Keratinocyte (primary cell): ENCODE results near the gene TANGO2. TPM values are rescaled to one million over a fixed set of nuclear protein-coding genes. Genes with fewer than 3 reads are reported as not detected.

Experiments used
- DNase-seq: peaks from one replicate; pipeline ENCODE4 v3.0.0-alpha.2; 2011; ENCODE audit warnings: low read depth, missing footprints, low spot score
- FAIRE-seq: peaks from 2 replicates; lab custom pipeline; 2011; peaks lifted over from hg19 to GRCh38; lab: Jason Lieb, UNC
- H2AFZ ChIP-seq: 2 replicates; pipeline ENCODE4 v1.6.0; 2012; ENCODE audit warnings: low read length, control low read depth, inconsistent platforms; ENCODE audit not compliant: control insufficient read depth
- H3K27ac ChIP-seq: 2 replicates; pipeline ENCODE4 v1.5.1; 2011; ENCODE audit warnings: low read length; ENCODE audit not compliant: control insufficient read depth, insufficient read depth
- H3K27me3 ChIP-seq: 3 replicates; pipeline ENCODE4 v1.6.0; 2011; ENCODE audit warnings: low read length; ENCODE audit not compliant: control insufficient read depth, insufficient read depth; ENCODE audit errors: extremely low read depth
- H3K36me3 ChIP-seq, 2 experiments: 2 replicates in 1 of 2; 3 replicates in 1 of 2; pipeline ENCODE4 v1.5.1; 2011; ENCODE audit warnings: low read length in 2 of 2, mild to moderate bottlenecking in 1 of 2; ENCODE audit not compliant: control insufficient read depth in 2 of 2, insufficient read depth in 2 of 2; ENCODE audit errors: extremely low read depth in 1 of 2
- H3K4me1 ChIP-seq: 3 replicates; pipeline ENCODE4 v1.5.1; 2011; ENCODE audit warnings: low read length; ENCODE audit not compliant: control insufficient read depth, insufficient read depth; ENCODE audit errors: extremely low read depth
- H3K4me2 ChIP-seq: 3 replicates; pipeline ENCODE4 v1.6.0; 2011; ENCODE audit warnings: low read depth, low read length; ENCODE audit not compliant: control insufficient read depth, insufficient read depth; ENCODE audit errors: extremely low read depth
- H3K4me3 ChIP-seq, 3 experiments: fragments of 200-600 bp in 1 of 3; sonication (generic) in 1 of 3; 2 replicates in 2 of 3; 3 replicates in 1 of 3; pipeline ENCODE4 v1.5.1; 2011 to 2016; ENCODE audit warnings: low read length in 3 of 3, mild to moderate bottlenecking in 3 of 3, control low read depth in 2 of 3, inconsistent platforms in 1 of 3, low read depth in 1 of 3, mixed read lengths in 1 of 3, mixed run types in 1 of 3, moderate library complexity in 1 of 3; ENCODE audit not compliant: control insufficient read depth in 2 of 3, insufficient read depth in 2 of 3; ENCODE audit errors: extremely low read depth in 1 of 3
- H3K79me2 ChIP-seq: 2 replicates; pipeline ENCODE4 v1.6.0; 2012; ENCODE audit warnings: low read length; ENCODE audit not compliant: control insufficient read depth, insufficient read depth
- H3K9ac ChIP-seq: 3 replicates; pipeline ENCODE4 v1.6.0; 2011; ENCODE audit warnings: low read length; ENCODE audit not compliant: control insufficient read depth, insufficient read depth; ENCODE audit errors: extremely low read depth
- H3K9me1 ChIP-seq: 3 replicates; pipeline ENCODE4 v1.6.0; 2011; ENCODE audit warnings: low read length; ENCODE audit not compliant: control insufficient read depth, insufficient read depth; ENCODE audit errors: extremely low read depth
- H3K9me3 ChIP-seq: 2 replicates; pipeline ENCODE4 v1.5.1; 2012; ENCODE audit warnings: low read depth, low read length; ENCODE audit not compliant: control insufficient read depth
- H4K20me1 ChIP-seq: 3 replicates; pipeline ENCODE4 v1.6.0; 2011; ENCODE audit warnings: low read length; ENCODE audit not compliant: control insufficient read depth, insufficient read depth; ENCODE audit errors: extremely low read depth
- CTCF ChIP-seq, 3 experiments: IDR thresholded peaks in 1 of 3; conservative IDR thresholded peaks in 1 of 3; optimal IDR thresholded peaks in 1 of 3; 2 replicates in 2 of 3; 3 replicates in 1 of 3; pipeline versions ENCODE3 to v1.5.1; 2011; ENCODE audit warnings: low read length in 3 of 3, mild to moderate bottlenecking in 3 of 3, moderate library complexity in 2 of 3, control low read depth in 1 of 3, inconsistent platforms in 1 of 3; ENCODE audit not compliant: insufficient read depth in 2 of 3; ENCODE audit errors: extremely low read depth in 1 of 3
- EZH2 ChIP-seq: IDR thresholded peaks from one replicate; pipeline ENCODE4 v1.6.1; 2012; ENCODE audit warnings: inconsistent platforms, mild to moderate bottlenecking, low read length, moderate library complexity
- dilution Hi-C: fragments of 300-500 bp; cut with MboI; formaldehyde crosslinking; loops from one replicate; pipeline ENCODE4 v1.7.0; 2020; ENCODE audit warnings: low sequenced_read_pairs; ENCODE audit not compliant: extremely low pct_ligation_motif_present
- polyA plus RNA-seq, 5 experiments: library from polyadenylated mRNA; depleted of rRNA in 3 of 5; stranded (reverse) in 3 of 5; stranded (forward) in 1 of 5; unstranded in 1 of 5; fragments of >200 nt; gene quantifications; 1 replicate in 1 of 5; 2 replicates in 3 of 5; 3 replicates in 1 of 5; pipeline versions ENCODE4 v1.2.1 to v1.2.3, GENCODE V29; 2011 to 2012; ENCODE audit warnings: missing spikeins in 2 of 5, low read depth in 1 of 5, low replicate concordance in 1 of 5

Gene TANGO2
- polyA plus RNA-seq, 1 donor (not counting 4 experiments of a cell fraction or from before 2014, with no cell fraction given) = 20.1 TPM

GRCh38 chr22:20002128-20002527, 18.8 kb upstream of the TANGO2 start:
- Histone ChIP-seq H2AFZ (no peak overlapping the region), H3K9me3 (no peaks in the 10 kb centered on the region), H3K9ac (no peak overlapping the region), H3K36me3 (no peaks in the 10 kb centered on the region), H3K27ac (no peak overlapping the region), H3K4me3 (no peak overlapping the region), H3K4me2 (no peak overlapping the region), H3K27me3 (peaks cover 1% of the 10 kb centered on the region), H3K9me1 (no peaks in the 10 kb centered on the region), H3K79me2 (no peaks in the 10 kb centered on the region), H4K20me1 (no peaks in the 10 kb centered on the region), H3K4me1 (no peaks in the 10 kb centered on the region)
- TF ChIP-seq EZH2 = no peak
- TF ChIP-seq CTCF (optimal IDR thresholded peaks at IDR 0.05 in 1 of 3, IDR thresholded peaks at IDR 0.05 in 1 of 3, conservative IDR thresholded peaks at IDR 0.05 in 1 of 3; ENCODE audit: extremely low read depth in 1 of 3, insufficient read depth in 2 of 3, low read length in 3 of 3) = no peak
- dilution Hi-C loops = no loop called here
- DNase-seq = no peak
- FAIRE-seq = no peak

GRCh38 chr22:20002636-20003035, 18.3 kb upstream of the TANGO2 start:
- dilution Hi-C loops = no loop called here
- no peak overlapping the region for H3K4me2 ChIP-seq
- no peaks in the 10 kb centered on the region for H3K9me1 ChIP-seq
- H3K79me2 ChIP-seq = no peaks in the 10 kb centered on the region
- TF ChIP-seq CTCF (optimal IDR thresholded peaks at IDR 0.05 in 1 of 3, IDR thresholded peaks at IDR 0.05 in 1 of 3, conservative IDR thresholded peaks at IDR 0.05 in 1 of 3; ENCODE audit: extremely low read depth in 1 of 3, insufficient read depth in 2 of 3, low read length in 3 of 3) (no peak), EZH2 (no peak)
- no peaks in the 10 kb centered on the region for H3K27me3 ChIP-seq
- no peak for FAIRE-seq
- no peaks in the 10 kb centered on the region for H3K36me3 ChIP-seq
- no peak overlapping the region for H3K4me3 ChIP-seq
- H3K27ac ChIP-seq = no peak overlapping the region
- no peak overlapping the region for H3K9ac ChIP-seq
- no peaks in the 10 kb centered on the region for H3K9me3 ChIP-seq
- no peaks in the 10 kb centered on the region for H3K4me1 ChIP-seq
- no peaks in the 10 kb centered on the region for H4K20me1 ChIP-seq
- no peak overlapping the region for H2AFZ ChIP-seq
- DNase-seq = no peak
